T-helper 22 cell (primary cell): ENCODE measurements around the gene DICER1.
"Not testable (repeated sequence)": the region's sequence is repeated elsewhere in the genome, so short reads cannot be mapped to it uniquely, and the experiment has no call there.

Experiments
- DNase-seq: peaks from one replicate; pipeline ENCODE4 v3.0.0-alpha.2; 2020; ENCODE audit warnings: low read depth

DICER1 gene

DNA sequence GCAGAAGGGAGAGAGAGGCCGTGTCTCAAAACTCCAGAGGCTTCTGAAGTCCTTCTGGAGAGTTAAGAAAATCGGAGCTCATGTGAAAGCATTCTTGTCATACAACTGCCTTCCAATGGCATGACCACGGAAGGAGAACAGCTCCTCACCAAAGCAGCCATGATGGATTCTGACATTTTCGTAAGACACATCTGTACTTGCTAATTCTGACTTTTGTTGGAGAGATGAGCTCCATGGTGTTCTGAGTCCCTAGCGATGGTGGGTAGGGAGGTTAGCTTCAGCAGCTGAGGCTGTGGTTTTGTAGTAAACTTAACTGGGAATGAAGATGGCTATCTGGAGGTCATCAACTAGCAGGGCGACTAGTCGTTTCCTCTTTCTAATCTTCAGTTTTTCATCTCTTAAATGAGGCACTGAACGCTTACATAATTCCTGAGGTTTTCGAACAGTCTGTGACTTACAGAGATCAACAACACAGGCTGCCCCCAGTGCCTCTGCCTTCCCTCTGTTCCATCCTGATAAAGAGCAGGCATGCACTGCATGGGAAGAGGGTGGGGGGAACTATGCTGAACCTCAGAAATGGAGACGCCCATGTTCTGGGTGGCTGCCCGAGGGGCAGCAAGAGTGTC lies 28.6 kb upstream of the DICER1 start:
- DNase-seq: no peak

GRCh38 chr14:95185033-95185766 lies 27.9 kb upstream of the DICER1 start:
- no peak for DNase-seq

GRCh38 chr14:95184413-95184790 lies 27.1 kb upstream of the DICER1 start:
- DNase-seq: no peak

DNA sequence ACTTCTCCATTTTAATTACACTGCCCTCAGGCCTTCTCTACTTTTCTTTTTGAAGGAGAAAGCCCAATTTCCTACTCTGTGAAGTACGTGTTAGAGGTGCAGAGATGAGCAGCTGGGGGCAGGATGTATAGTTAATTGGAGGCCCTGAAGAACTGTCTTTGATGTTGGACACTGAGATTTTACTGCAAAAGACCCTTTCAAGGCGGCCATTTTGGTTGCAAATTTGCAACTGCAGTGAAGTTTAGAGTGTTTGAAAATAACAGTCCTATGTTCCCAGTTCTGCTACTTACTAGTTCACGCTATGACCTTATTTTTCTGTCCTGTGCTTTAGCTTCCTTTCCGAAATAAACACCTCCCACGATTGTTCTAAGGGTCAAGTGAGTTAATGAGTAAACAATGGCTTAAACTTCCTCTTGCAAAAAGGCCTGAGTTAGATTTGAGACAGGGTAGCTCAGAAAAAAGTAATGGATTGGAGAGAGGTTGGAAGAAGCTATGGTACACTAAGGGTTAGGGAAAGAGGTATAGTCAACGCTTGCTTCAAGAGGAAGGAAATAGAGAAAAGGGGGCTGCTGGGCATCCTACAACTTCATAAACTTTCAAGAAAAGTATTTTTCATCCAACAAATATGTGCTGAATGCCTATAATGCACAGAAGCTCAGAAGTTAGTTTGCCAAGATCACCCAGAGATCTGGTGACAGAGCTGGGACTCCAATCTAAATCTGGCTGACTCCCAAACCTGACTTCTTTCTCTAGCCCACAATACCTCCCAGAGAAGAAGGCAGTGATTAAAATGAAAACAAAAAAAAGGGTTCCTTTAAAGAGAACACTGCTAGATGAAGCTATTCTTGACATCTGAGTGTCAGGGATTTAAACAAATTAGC lies 26.4 kb upstream of the DICER1 start:
- DNase-seq: no peak

DNA sequence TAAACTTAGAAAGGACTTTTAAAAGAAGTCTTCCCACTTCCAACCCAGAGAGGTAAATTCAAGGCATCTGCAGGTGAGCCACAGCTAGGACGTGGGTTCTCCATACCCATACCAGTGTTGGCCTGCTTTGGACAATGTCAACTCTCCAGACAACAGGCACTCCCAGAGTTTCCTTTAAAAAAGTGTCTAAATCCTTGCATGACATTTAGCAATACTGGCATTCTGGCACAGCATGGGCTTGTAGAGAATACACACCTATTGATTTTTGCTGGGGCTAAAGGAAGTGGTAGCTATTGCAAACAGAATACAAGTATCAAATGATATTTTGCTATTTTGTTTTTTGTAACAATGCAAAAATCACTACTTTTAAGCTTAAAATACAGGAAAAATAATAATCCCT lies 25.8 kb upstream of the DICER1 start:
- no peak for DNase-seq

- DNase-seq: no peak
Measured at GRCh38 chr14:95182379-95182778, 25.1 kb upstream of the DICER1 start.

- DNase-seq: no peak
Measured at GRCh38 chr14:95180966-95181741, 23.8 kb upstream of the DICER1 start.

- not testable (repeated sequence) for DNase-seq
Measured at GRCh38 chr14:95175670-95176069, 18.3 kb upstream of the DICER1 start.

DNA sequence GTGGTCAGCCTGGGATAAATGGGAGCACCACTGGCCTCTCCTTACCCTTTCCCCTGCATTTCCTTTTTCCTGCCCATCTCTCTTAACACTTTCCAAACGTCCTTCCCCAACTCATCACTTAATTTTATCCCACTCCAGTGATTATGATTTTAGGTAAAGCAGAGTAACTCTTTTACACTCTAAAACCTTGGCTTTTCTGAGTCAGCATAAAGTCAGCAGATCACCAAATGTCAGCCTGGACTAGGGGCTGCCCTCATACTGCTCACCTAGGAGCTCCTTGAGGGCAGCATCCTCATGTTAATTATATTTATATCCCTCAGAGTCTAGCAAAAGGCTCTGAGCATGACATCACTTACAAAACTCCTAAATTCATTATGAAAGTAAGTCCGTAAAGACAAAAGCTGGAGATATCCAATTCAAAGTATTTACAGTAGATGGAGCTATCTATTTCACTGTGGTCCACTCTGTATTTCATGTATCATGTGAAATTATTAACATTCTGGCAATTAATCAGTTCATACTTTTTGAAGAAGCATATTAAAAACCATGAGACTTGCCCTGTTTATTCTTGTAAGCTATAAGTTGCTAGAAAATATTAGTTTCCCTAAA lies 17.0 kb upstream of the DICER1 start:
- no peak for DNase-seq

DNA sequence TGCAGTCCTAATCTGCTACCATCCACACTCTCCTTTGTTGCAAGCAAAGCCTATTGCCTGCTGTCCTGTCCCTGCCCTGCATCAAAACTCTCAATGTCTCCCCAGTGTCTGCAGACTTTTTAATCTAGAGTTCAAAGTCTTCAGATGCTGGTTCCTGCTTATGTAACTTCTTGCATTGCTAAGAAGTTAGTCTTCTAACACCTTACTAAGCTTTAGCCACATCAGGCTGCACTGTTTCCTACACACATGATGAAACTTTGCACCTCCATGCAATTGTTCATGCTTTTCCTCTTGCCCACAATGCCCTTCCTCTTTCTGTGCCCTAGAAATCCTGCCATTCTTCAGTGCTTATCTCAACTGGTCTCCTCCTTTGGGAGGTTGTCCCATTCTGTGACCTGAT lies 16.2 kb upstream of the DICER1 start:
- no peak for DNase-seq

DNA sequence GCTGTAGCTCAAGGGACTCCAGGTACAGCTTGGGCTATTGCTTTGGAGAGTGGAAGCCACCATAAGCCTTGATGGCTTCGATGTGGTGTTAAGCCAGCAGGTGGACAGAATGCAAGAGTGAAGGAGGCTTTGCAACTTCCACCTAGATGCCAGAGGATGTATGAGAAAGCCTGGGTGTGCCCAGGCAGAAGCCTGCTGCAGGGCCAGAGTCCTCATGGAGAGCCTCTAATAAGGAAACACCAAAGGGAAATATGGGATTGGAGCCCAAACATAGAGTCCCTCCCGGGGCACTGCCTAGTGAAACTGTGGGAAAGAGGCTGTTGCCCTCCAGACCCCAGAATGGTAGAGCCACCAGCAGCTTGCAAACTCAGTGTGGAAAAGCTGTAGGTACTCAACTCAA lies 9.8 kb upstream of the DICER1 start:
- DNase-seq: no peak

DNA sequence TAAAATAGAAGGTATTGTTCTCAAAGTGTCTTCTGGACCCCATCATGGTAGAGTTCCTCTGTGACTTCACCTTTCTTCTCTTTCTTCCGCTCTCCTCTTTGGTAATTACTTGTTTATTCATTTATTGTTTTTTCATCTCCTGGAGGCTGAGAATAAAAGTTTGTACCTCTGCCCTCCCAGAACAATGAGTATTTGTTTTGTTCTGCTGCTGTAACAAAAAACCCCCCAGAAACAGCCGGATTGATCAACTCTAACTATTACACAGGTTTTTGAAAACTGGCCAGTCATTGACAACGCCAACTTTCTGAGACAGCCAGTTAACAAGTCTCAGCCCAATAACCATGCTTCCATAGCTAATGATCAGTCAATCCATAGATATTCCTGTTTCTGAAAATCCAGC lies 8.2 kb upstream of the DICER1 start:
- no peak for DNase-seq

GRCh38 chr14:95164506-95164905 lies 7.2 kb upstream of the DICER1 start:
- no peak for DNase-seq

DNA sequence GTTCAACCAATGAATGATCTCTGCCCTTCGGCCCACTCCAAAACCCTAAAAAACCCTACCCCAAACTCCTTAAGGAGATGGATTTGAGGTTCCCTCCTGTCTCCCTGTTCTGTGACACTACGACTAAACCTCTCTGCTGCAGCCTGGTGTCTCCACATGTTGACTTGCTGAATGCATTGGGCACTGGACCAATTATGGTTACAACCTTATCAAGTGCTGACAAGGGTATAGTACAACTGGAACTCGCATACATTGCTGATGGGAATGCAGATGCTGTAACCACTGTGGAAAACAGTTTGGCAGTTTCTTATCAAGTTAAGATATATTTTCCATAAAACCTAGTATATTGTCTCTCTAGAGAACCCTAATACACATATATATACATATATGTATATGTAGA lies 6.3 kb upstream of the DICER1 start:
- no peak for DNase-seq

GRCh38 chr14:95163132-95163531 lies 5.8 kb upstream of the DICER1 start:
- DNase-seq: no peak

DNA sequence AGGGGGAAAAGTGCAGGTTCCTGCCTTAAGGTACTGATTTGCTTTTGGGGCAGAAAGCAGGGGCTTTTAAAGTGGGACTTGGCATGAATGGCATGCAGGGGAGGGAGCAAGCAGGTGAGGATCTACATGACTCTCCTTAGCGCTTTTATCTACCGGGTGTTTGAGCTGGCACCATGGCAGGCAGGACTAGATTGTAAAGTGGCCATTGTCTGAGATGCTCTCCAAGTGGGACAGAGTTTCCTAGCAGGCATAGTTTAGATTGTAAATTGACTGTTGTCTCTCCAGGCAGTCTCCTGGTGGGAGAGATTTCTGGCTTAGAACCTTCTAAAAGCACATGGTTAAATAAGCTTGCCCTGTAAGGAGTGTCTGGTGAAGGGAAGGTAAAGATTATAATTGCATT lies 5.3 kb upstream of the DICER1 start:
- no peak for DNase-seq

DNA sequence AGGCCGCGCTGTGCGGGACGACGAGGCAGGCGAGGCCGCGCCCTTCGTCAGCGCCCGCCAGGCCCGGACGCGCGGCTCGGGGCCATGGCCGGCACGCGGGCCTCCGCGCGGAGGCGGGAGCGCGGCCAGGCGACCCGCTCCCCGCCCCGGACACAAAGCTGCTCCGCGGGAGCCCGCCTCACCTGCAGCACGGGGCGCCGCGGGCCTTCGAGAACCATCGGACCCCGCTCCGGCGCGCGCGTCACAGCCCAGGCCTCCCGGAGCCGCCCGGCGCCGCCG lies 342 bp downstream of the DICER1 start:
- no peak for DNase-seq

DNA sequence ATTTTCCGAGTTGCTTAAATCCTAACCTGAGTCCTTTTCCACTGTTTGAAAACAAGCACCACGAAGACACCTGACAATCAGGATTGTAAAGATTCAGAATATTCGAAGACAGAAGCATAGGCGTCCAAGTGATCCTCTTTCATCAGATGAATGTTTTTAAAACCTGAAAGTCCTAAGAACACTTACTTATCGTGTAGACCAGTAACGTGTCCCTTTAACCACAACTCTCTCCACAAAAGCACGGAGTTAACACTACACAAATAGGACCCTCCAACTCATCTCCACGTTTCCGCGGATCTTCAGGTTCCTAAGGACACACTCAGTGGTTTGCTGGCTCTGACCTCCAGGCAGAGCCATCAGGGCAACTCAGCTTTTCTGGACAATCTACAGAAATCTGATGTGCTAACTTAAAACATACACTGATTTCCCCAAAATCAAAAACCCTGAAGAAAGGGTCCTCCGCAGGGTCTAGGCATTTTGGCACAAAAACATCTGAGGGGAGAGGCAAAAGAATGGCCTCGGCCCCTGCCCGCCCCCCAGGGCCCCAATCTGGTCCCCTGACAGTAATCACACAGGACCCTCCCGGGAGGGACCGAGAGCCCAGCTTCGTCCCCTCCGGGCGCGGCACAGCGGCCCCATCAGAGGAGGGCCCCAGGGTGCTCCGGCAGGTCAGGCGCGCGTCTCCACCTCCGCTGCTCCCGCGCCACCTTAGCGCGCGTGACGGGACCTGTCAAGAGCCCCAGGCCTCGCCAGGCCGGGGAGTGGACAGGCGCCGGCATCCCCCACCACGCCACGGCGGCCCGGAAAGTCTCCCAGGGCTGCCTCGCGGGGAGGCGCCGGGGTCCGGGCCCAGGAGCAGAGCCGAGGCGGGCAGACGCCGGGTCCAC lies 925 bp downstream of the DICER1 start:
- peak; percentile 5 for DNase-seq

DNA sequence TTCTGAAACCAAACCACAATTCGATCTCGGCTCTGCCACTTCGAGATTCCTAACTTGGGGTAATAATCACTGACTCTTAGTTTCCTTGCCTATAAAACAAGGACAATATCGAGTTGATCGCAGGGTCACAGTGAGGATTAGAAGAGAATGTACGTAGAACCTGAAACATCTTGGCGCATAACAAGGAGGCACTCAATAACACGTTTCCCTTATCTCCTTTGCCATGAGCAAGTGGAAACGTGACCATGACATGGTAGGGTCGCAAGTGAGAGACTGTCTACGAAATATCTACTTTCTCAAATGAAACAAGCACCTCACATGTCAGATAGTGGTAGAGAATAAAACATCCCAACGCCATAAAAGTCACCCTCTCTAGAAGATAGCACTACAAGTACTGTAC lies 2.3 kb downstream of the DICER1 start:
- no peak for DNase-seq

- no peak for DNase-seq
Measured at GRCh38 chr14:95153866-95154265, 3.5 kb downstream of the DICER1 start.

DNA sequence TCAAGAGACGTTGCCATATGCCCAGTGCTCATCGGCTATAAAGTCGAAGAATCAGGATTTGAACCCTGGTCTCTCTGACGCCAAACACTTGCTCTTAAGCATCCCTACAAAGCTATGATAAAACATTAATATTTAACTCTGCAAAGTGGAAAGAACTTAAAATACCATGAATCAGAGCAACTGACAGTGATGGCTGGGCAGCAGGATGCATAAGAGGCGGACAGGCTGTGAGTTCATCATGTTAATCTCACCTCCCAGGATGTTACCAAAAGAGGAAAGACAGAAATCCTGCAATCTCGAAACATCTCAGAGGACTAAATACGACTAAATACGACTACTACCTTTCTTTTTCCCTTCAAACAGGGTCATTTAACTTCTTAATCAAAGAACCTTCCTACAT lies 5.8 kb downstream of the DICER1 start:
- no peak for DNase-seq
